Naive thymus-derived CD4-positive, alpha-beta T cell (primary cell): ENCODE data around the gene LUC7L3. TPM values are rescaled to one million over a fixed set of nuclear protein-coding genes. Genes with fewer than 3 reads are reported as not detected.
"Not testable (repeated sequence)": the region's sequence is repeated elsewhere in the genome, so short reads cannot be mapped to it uniquely, and the experiment has no call there.

Source experiments
- ATAC-seq: fragments of 150-1000 bp; cut with Tn5 transposase; 2 replicates; pipeline ENCODE4 v1.10.0; 2021; ENCODE audit warnings: mild to moderate bottlenecking, moderate library complexity
- CTCF ChIA-PET: fragments of 350-600 bp; sonication (Branson Sonifier 250); formaldehyde crosslinking; loops from one replicate; lab custom pipeline; 2021; ENCODE audit warnings: antibody characterized with exemption; lab: Charles Lee
- POLR2A ChIA-PET: fragments of 350-600 bp; sonication (Branson Sonifier 250); formaldehyde crosslinking; loops from one replicate; lab custom pipeline; 2021; ENCODE audit warnings: antibody characterized with exemption, inconsistent platforms; lab: Charles Lee
- DNase-seq, 9 donors: peaks; one replicate each; pipeline versions ENCODE4 v3.0.0 to v3.0.0-alpha.2; 2020 to 2022; ENCODE audit warnings: mixed read lengths in 1 of 9
- H3K27ac ChIP-seq: one replicate; pipeline ENCODE4 v1.7.0; 2013; ENCODE audit warnings: mild to moderate bottlenecking, low read depth, low read length, moderate library complexity
- H3K27me3 ChIP-seq, 2 donors: one replicate each; pipeline ENCODE4 v1.7.0; 2013; ENCODE audit warnings: low read length in 2 of 2, mild to moderate bottlenecking in 2 of 2, moderate library complexity in 2 of 2; ENCODE audit not compliant: control insufficient read depth in 2 of 2, insufficient read depth in 2 of 2
- H3K36me3 ChIP-seq, 3 experiments: 1 replicate in 2 of 3; 2 replicates in 1 of 3; pipeline ENCODE4 v1.7.0; 2013; ENCODE audit warnings: low read length in 3 of 3, mild to moderate bottlenecking in 3 of 3, moderate library complexity in 1 of 3; ENCODE audit not compliant: insufficient read depth in 3 of 3, control insufficient read depth in 2 of 3
- H3K4me1 ChIP-seq, 2 donors: one replicate each; pipeline ENCODE4 v1.7.0; 2013; ENCODE audit warnings: low read length in 2 of 2, mild to moderate bottlenecking in 2 of 2, moderate library complexity in 1 of 2; ENCODE audit not compliant: control insufficient read depth in 2 of 2, insufficient read depth in 2 of 2
- H3K4me3 ChIP-seq: 2 replicates; pipeline ENCODE4 v1.7.0; 2013; ENCODE audit warnings: mild to moderate bottlenecking, low read length
- H3K9me3 ChIP-seq, 3 experiments: 1 replicate in 2 of 3; 2 replicates in 1 of 3; pipeline ENCODE4 v1.7.0; 2013; ENCODE audit warnings: low read length in 3 of 3; ENCODE audit not compliant: control insufficient read depth in 2 of 3
- H3K27ac Mint-ChIP-seq, 9 donors: one replicate each; pipeline ENCODE4 v1.8.0; 2020 to 2022; ENCODE audit warnings: mixed read lengths in 9 of 9, mild to moderate bottlenecking in 8 of 9, moderate library complexity in 5 of 9, inconsistent platforms in 2 of 9
- H3K27me3 Mint-ChIP-seq, 5 donors: one replicate each; pipeline ENCODE4 v1.8.0; 2021 to 2022; ENCODE audit warnings: mixed read lengths in 5 of 5, mild to moderate bottlenecking in 1 of 5
- H3K36me3 Mint-ChIP-seq, 5 donors: one replicate each; pipeline ENCODE4 v1.8.0; 2020 to 2022; ENCODE audit warnings: mixed read lengths in 5 of 5, mild to moderate bottlenecking in 3 of 5, inconsistent platforms in 1 of 5
- H3K4me1 Mint-ChIP-seq, 7 donors: one replicate each; pipeline ENCODE4 v1.8.0; 2020 to 2022; ENCODE audit warnings: mixed read lengths in 7 of 7, mild to moderate bottlenecking in 3 of 7, inconsistent platforms in 1 of 7
- H3K4me3 Mint-ChIP-seq, 10 donors: one replicate each; pipeline ENCODE4 v1.8.0; 2020 to 2022; ENCODE audit warnings: mild to moderate bottlenecking in 10 of 10, mixed read lengths in 10 of 10, moderate library complexity in 6 of 10, inconsistent platforms in 2 of 10
- H3K9me3 Mint-ChIP-seq, 11 donors: one replicate each; pipeline ENCODE4 v1.8.0; 2020 to 2022; ENCODE audit warnings: mixed read lengths in 11 of 11, mild to moderate bottlenecking in 4 of 11, inconsistent platforms in 1 of 11, moderate library complexity in 1 of 11
- intact Hi-C, 2 donors: fragments of 100-400 bp; cut with micrococcal nuclease; formaldehyde crosslinking; loops; one replicate each; pipeline ENCODE4 v1.15.1; 2023
- microRNA-seq: library from miRNA; unstranded; fragments of <30 nt; microRNA quantifications from one replicate; pipeline ENCODE4 v1.2.0, GENCODE V29; 2022; ENCODE audit warnings: borderline microRNAs expressed
- polyA plus RNA-seq, 2 donors: library from polyadenylated mRNA; unstranded; fragments of 300-500 nt; fragmentation: Illumina TruSeq; gene quantifications; one replicate each; pipeline ENCODE4 v1.2.3, GENCODE V29; 2021
- total RNA-seq, 6 experiments: library from RNA in 5 of 6; stranded (reverse) in 5 of 6; gene quantifications; 1 replicate in 5 of 6; 2 replicates in 1 of 6; pipeline ENCODE4 v1.2.3 and lab custom pipeline; 2021 to 2026

LUC7L3 gene
- total and polyA plus RNA-seq, 7 experiments from 2014 or later = 41.8 to 331 (median 145) TPM

- ATAC-seq = no peak
- H3K36me3 Mint-ChIP-seq = no peaks in the 10 kb centered on the region
Observed at GRCh38 chr17:50802609-50803571, 83.5 kb downstream of the LUC7L3 start.

GRCh38 chr17:50803676-50804075, 84.3 kb downstream of the LUC7L3 start:
- Histone ChIP-seq H3K27me3 (no peaks in the 10 kb centered on the region), H3K4me1 (no peaks in the 10 kb centered on the region), H3K4me3 (no peak overlapping the region), H3K27ac (no peak overlapping the region), H3K36me3 (no peaks in the 10 kb centered on the region), H3K9me3 (no peaks in the 10 kb centered on the region)
- no peak for DNase-seq
- ATAC-seq = no peak
- Mint-ChIP-seq H3K4me3 (no peak overlapping the region), H3K27me3 (peaks cover 0 to 2% (median 0%) of the 10 kb centered on the region in 5 donors), H3K4me1 (no peaks in the 10 kb centered on the region), H3K9me3 (peaks cover 0 to 1% (median 0%) of the 10 kb centered on the region in 11 donors), H3K27ac (no peak overlapping the region), H3K36me3 (no peaks in the 10 kb centered on the region)
- intact Hi-C loops = no loop called here
- ChIA-PET CTCF (no interaction called here), POLR2A (no interaction called here)

More at GRCh38 chr17:50802609-50803571, 83.5 kb downstream of the LUC7L3 start:
- no peak overlapping the region for H3K27ac ChIP-seq
- Mint-ChIP-seq H3K27me3 (peaks cover 0 to 2% (median 0%) of the 10 kb centered on the region in 5 donors), H3K9me3 (peaks cover 0 to 1% (median 0%) of the 10 kb centered on the region in 11 donors), H3K4me1 (no peaks in the 10 kb centered on the region), H3K27ac (no peak overlapping the region), H3K4me3 (no peak overlapping the region)
- ChIA-PET CTCF (interaction anchor here (0.6 to 0.8 kb wide), 2 partner anchors 153 to 220 kb away, joined by 3 read pairs; no protein-coding TSS in a partner anchor), POLR2A (interaction anchor here (0.6 to 0.7 kb wide), 2 partner anchors 344 to 358 kb away, joined by 3 to 5 read pairs; no protein-coding TSS in a partner anchor)
- DNase-seq = no peak
- intact Hi-C loops = no loop called here
- no peaks in the 10 kb centered on the region for H3K27me3 ChIP-seq
- H3K4me3 ChIP-seq = no peak overlapping the region
- no peaks in the 10 kb centered on the region for H3K4me1 ChIP-seq
- no peaks in the 10 kb centered on the region for H3K9me3 ChIP-seq
- no peaks in the 10 kb centered on the region for H3K36me3 ChIP-seq

- POLR2A ChIA-PET, ATAC-seq, H3K4me3 ChIP-seq, CTCF ChIA-PET, H3K9me3 ChIP-seq, H3K27ac ChIP-seq, H3K27me3 Mint-ChIP-seq, H3K27ac Mint-ChIP-seq, H3K4me1 Mint-ChIP-seq, H3K27me3 ChIP-seq, H3K4me1 ChIP-seq, H3K9me3 Mint-ChIP-seq, H3K36me3 ChIP-seq, DNase-seq, intact Hi-C loops, H3K36me3 Mint-ChIP-seq, H3K4me3 Mint-ChIP-seq: not testable (repeated sequence)
Observed at GRCh38 chr17:50804749-50805475, 85.5 kb downstream of the LUC7L3 start.

DNA sequence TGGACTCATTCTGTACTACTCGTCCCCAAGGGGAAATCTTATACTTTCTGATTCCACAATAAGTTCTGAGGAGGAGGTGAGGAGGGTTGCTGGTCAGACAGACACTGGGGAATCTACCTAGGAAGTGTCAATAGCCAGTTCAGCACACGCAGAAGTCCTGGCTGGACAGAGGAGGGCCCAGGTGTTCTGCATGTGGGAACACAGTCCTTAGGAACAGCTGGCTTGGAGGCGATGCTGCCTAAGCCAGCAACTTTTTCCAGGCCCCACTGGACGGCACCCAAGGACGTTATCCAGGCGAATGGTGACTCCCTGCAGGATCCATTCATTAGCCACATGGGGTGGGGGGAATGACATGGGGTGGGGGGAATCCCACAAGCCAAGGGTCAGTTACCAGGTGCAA, 86.1 kb downstream of the LUC7L3 start:
- POLR2A ChIA-PET = no interaction called here
- no peaks in the 10 kb centered on the region for H3K9me3 ChIP-seq

More for the DNA sequence above, 86.1 kb downstream of the LUC7L3 start:
- H3K27ac Mint-ChIP-seq = no peak overlapping the region
- H3K27me3 Mint-ChIP-seq = peaks cover 0 to 5% (median 0%) of the 10 kb centered on the region in 5 donors
- no peak overlapping the region for H3K4me3 ChIP-seq
- H3K27me3 ChIP-seq = no peaks in the 10 kb centered on the region
- ATAC-seq = no peak
- no peak for DNase-seq
- CTCF ChIA-PET = no interaction called here
- intact Hi-C loops = no loop called here
- H3K4me1 Mint-ChIP-seq = no peaks in the 10 kb centered on the region
- H3K36me3 ChIP-seq = no peaks in the 10 kb centered on the region
- peaks cover 0 to 1% (median 0%) of the 10 kb centered on the region in 11 donors for H3K9me3 Mint-ChIP-seq
- H3K27ac ChIP-seq = no peak overlapping the region
- H3K4me3 Mint-ChIP-seq = no peak overlapping the region
- no peaks in the 10 kb centered on the region for H3K36me3 Mint-ChIP-seq
- H3K4me1 ChIP-seq = no peaks in the 10 kb centered on the region

Small RNA genes lying within 50 kb of the gene (microRNA-seq; reads per million reads assigned to microRNA genes)
- gene MIR8059 = not detected

Other genes with a start within 250 kb of the LUC7L3 start
- 10 to 100 TPM; 38.3 to 91.0 (median 54.6) TPM for gene RSAD1, start 240.7 kb upstream of the LUC7L3 start, total RNA-seq
- gene RSAD1, start 240.7 kb upstream of the LUC7L3 start, polyA plus RNA-seq = 10 to 100 TPM; 56.8 to 76.0 TPM
- 1 to 10 TPM in 4 of 5 experiments, under 1 TPM in 1; 0.90 to 9.0 (median 8.6) TPM for gene MYCBPAP, start 211.2 kb upstream of the LUC7L3 start, total RNA-seq
- under 1 TPM in 1 of 2 donors, not detected in 1; 0.59 TPM for gene MYCBPAP, start 211.2 kb upstream of the LUC7L3 start, polyA plus RNA-seq
- not detected for gene EPN3, start 186.9 kb upstream of the LUC7L3 start, total RNA-seq
- gene EPN3, start 186.9 kb upstream of the LUC7L3 start, polyA plus RNA-seq = not detected
- gene SPATA20, start 172.4 kb upstream of the LUC7L3 start, total RNA-seq = 10 to 100 TPM; 14.3 to 19.4 (median 16.4) TPM
- gene SPATA20, start 172.4 kb upstream of the LUC7L3 start, polyA plus RNA-seq = 1 to 10 TPM; 3.7 to 5.6 TPM
- not detected for gene CACNA1G, start 158.9 kb upstream of the LUC7L3 start, total RNA-seq
- not detected for gene CACNA1G, start 158.9 kb upstream of the LUC7L3 start, polyA plus RNA-seq
- 10 to 100 TPM in 1 of 5 experiments, 1 to 10 TPM in 2, under 1 TPM in 1, not detected in 1; 0.68 to 22.4 (median 1.3) TPM for gene ABCC3, start 84.7 kb upstream of the LUC7L3 start, total RNA-seq
- not detected for gene ABCC3, start 84.7 kb upstream of the LUC7L3 start, polyA plus RNA-seq
- gene ANKRD40, start 11.7 kb upstream of the LUC7L3 start, total RNA-seq = 10 to 100 TPM; 27.4 to 37.2 (median 33.4) TPM
- 1 to 10 TPM; 3.6 to 5.7 TPM for gene ANKRD40, start 11.7 kb upstream of the LUC7L3 start, polyA plus RNA-seq
- gene ANKRD40CL, start 47.9 kb downstream of the LUC7L3 start, total RNA-seq = not detected
- not detected for gene ANKRD40CL, start 47.9 kb downstream of the LUC7L3 start, polyA plus RNA-seq
- gene WFIKKN2, start 116.0 kb downstream of the LUC7L3 start, total RNA-seq = not detected
- gene WFIKKN2, start 116.0 kb downstream of the LUC7L3 start, polyA plus RNA-seq = not detected
- 100 to 1,000 TPM in 4 of 5 experiments, 10 to 100 TPM in 1; 51.5 to 261 (median 131) TPM for gene TOB1, start 146.8 kb downstream of the LUC7L3 start, total RNA-seq
- 10 to 100 TPM; 27.9 to 33.7 TPM for gene TOB1, start 146.8 kb downstream of the LUC7L3 start, polyA plus RNA-seq